ENCODE results near the gene PNKD.

GRCh38 chr2:218394298-218395089 lies 124.2 kb downstream of the PNKD start:
- TF ChIP-seq, protein P1, sequence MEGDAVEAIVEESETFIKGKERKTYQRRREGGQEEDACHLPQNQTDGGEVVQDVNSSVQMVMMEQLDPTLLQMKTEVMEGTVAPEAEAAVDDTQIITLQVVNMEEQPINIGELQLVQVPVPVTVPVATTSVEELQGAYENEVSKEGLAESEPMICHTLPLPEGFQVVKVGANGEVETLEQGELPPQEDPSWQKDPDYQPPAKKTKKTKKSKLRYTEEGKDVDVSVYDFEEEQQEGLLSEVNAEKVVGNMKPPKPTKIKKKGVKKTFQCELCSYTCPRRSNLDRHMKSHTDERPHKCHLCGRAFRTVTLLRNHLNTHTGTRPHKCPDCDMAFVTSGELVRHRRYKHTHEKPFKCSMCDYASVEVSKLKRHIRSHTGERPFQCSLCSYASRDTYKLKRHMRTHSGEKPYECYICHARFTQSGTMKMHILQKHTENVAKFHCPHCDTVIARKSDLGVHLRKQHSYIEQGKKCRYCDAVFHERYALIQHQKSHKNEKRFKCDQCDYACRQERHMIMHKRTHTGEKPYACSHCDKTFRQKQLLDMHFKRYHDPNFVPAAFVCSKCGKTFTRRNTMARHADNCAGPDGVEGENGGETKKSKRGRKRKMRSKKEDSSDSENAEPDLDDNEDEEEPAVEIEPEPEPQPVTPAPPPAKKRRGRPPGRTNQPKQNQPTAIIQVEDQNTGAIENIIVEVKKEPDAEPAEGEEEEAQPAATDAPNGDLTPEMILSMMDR (IDR thresholded peaks at IDR 0.05) = no peak
- TF ChIP-seq EZH2 (IDR thresholded peaks at IDR 0.05) = no peak

Data from neural progenitor cell (in vitro differentiated cells).